Measurements from ENCODE around the gene EXOC4.
"Not testable (repeated sequence)": the region's sequence is repeated elsewhere in the genome, so short reads cannot be mapped to it uniquely, and the experiment has no call there.

The EXOC4 gene

GRCh38 chr7:133857376-133858119 is 604.7 kb downstream of the EXOC4 start:
- no peak for DNase-seq

- DNase-seq: no peak
Measured at GRCh38 chr7:133858311-133858710, 605.4 kb downstream of the EXOC4 start.

GRCh38 chr7:133859231-133859630 is 606.4 kb downstream of the EXOC4 start:
- DNase-seq: no peak

- DNase-seq: no peak
Measured at GRCh38 chr7:133859871-133860450, 607.1 kb downstream of the EXOC4 start.

- no peak for DNase-seq
Measured at GRCh38 chr7:133860628-133861335, 607.9 kb downstream of the EXOC4 start.

- no peak for DNase-seq
Measured at GRCh38 chr7:133861876-133862275, 609.0 kb downstream of the EXOC4 start.

GRCh38 chr7:133863362-133864061 is 610.6 kb downstream of the EXOC4 start:
- no peak for DNase-seq

- no peak for DNase-seq
Measured at GRCh38 chr7:133869556-133869955, 616.7 kb downstream of the EXOC4 start.

- DNase-seq: no peak
Measured at GRCh38 chr7:133871757-133872156, 618.9 kb downstream of the EXOC4 start.

GRCh38 chr7:133873187-133873586 is 620.3 kb downstream of the EXOC4 start:
- no peak for DNase-seq

GRCh38 chr7:133873631-133874030 is 620.8 kb downstream of the EXOC4 start:
- DNase-seq: no peak

GRCh38 chr7:133883591-133883990 is 630.7 kb downstream of the EXOC4 start:
- no peak for DNase-seq

GRCh38 chr7:133885213-133885612 is 632.3 kb downstream of the EXOC4 start:
- no peak for DNase-seq

GRCh38 chr7:133886086-133886485 is 633.2 kb downstream of the EXOC4 start:
- no peak for DNase-seq

GRCh38 chr7:133886797-133887196 is 633.9 kb downstream of the EXOC4 start:
- no peak for DNase-seq

- DNase-seq: no peak
Measured at GRCh38 chr7:133887459-133887858, 634.6 kb downstream of the EXOC4 start.

GRCh38 chr7:133888061-133888930 is 635.4 kb downstream of the EXOC4 start:
- DNase-seq: no peak

GRCh38 chr7:133904776-133905175 is 651.9 kb downstream of the EXOC4 start:
- no peak for DNase-seq

- not testable (repeated sequence) for DNase-seq
Measured at GRCh38 chr7:133906553-133906952, 653.7 kb downstream of the EXOC4 start.

GRCh38 chr7:133910761-133911160 is 657.9 kb downstream of the EXOC4 start:
- DNase-seq: no peak

- DNase-seq: no peak
Measured at GRCh38 chr7:133911724-133912123, 658.8 kb downstream of the EXOC4 start.

GRCh38 chr7:133912916-133913697 is 660.2 kb downstream of the EXOC4 start:
- DNase-seq: no peak
